K562 (cell line): ENCODE data around the gene TPO. TPM values are rescaled to one million over a fixed set of nuclear protein-coding genes. Genes with fewer than 3 reads are reported as not detected.

ENCODE experiments used
- ATAC-seq: fragments of 200-7000 bp; cut with Tn5 transposase; 3 replicates; pipeline ENCODE4 v1.9.1; 2020; ENCODE audit warnings: moderate library complexity
- BruUV-seq: library from RNA; stranded (reverse); fragments of 400-500 nt; replicated peaks from 2 replicates; lab custom pipeline; 2021; lab: Mats Ljungman, UMichigan
- CTCF ChIA-PET: fragments of 300-600 bp; formaldehyde crosslinking; extraction: SDS; loops from one replicate; lab custom pipeline; 2021; ENCODE audit warnings: low intra/inter-chr PET ratio; lab: Yijun Ruan, JAX
- POLR2A ChIA-PET: fragments of 300-600, 350-650 bp; sonication (Branson Sonifier 250); formaldehyde crosslinking; extraction: SDS; loops from one replicate; lab custom pipeline; 2021; ENCODE audit warnings: antibody characterized with exemption, inconsistent platforms; lab: Yijun Ruan, JAX
- DNase-seq, 4 experiments: peaks; one replicate each; pipeline versions ENCODE4 v3.0.0 to v3.0.0-alpha.2; 2011 to 2018; ENCODE audit warnings: low spot score in 3 of 4, mixed read lengths in 3 of 4; ENCODE audit errors: extremely low read depth in 1 of 4
- FAIRE-seq: peaks from 2 replicates; lab custom pipeline; 2011; peaks lifted over from hg19 to GRCh38; lab: Jason Lieb, UNC
- H2AFZ ChIP-seq: 2 replicates; pipeline ENCODE4 v1.6.0; 2011; ENCODE audit warnings: low read depth, low read length, control low read depth, inconsistent platforms
- H3K27ac ChIP-seq: fragments of 200-600 bp; 3 replicates; pipeline ENCODE4 v1.8.0; 2011; ENCODE audit warnings: low read depth, mild to moderate bottlenecking, control low read depth, inconsistent platforms, low read length, moderate library complexity, mixed read lengths; ENCODE audit errors: extremely low read depth
- H3K27me3 ChIP-seq, 2 experiments: fragments of 300-600 bp in 1 of 2; 2 replicates in 1 of 2; 3 replicates in 1 of 2; pipeline versions ENCODE4 v1.6.0 to v1.8.0; 2011; ENCODE audit warnings: inconsistent platforms in 2 of 2, low read length in 2 of 2, mild to moderate bottlenecking in 1 of 2, mixed read lengths in 1 of 2, moderate library complexity in 1 of 2; ENCODE audit not compliant: control insufficient read depth in 2 of 2, insufficient read depth in 2 of 2
- H3K36me3 ChIP-seq: fragments of 300-600 bp; 3 replicates; pipeline ENCODE4 v1.8.0; 2011; ENCODE audit warnings: mild to moderate bottlenecking, low read length, inconsistent platforms; ENCODE audit not compliant: control insufficient read depth, insufficient read depth
- H3K4me1 ChIP-seq, 2 experiments: fragments of 200-600 bp in 1 of 2; replicated peaks in 1 of 2; 2 replicates in 1 of 2; 3 replicates in 1 of 2; pipeline versions ENCODE4 v1.5.1 to v1.8.0; 2011; ENCODE audit warnings: inconsistent platforms in 2 of 2, low read length in 2 of 2, mild to moderate bottlenecking in 1 of 2, mixed read lengths in 1 of 2, moderate library complexity in 1 of 2; ENCODE audit not compliant: control insufficient read depth in 2 of 2, insufficient read depth in 2 of 2
- H3K4me2 ChIP-seq: 2 replicates; pipeline ENCODE4 v1.6.1; 2011; ENCODE audit warnings: low read length, control low read depth, inconsistent platforms, mixed read lengths; ENCODE audit not compliant: insufficient read depth
- H3K4me3 ChIP-seq: fragments of 200-600 bp; sonication (generic), shearing (Covaris generic); 2 replicates; pipeline ENCODE4 v1.5.1; 2016; ENCODE audit warnings: control low read depth, inconsistent platforms
- H3K79me2 ChIP-seq: fragments of 200-600 bp; 3 replicates; pipeline ENCODE4 v1.8.0; 2011; ENCODE audit warnings: low read length, inconsistent platforms; ENCODE audit not compliant: control insufficient read depth, insufficient read depth
- H3K9ac ChIP-seq, 2 experiments: 2 replicates each; pipeline versions ENCODE4 v1.6.0 to v1.6.1; 2011; ENCODE audit warnings: low read depth in 2 of 2, low read length in 2 of 2, control low read depth in 1 of 2, inconsistent platforms in 1 of 2, mild to moderate bottlenecking in 1 of 2, mixed read lengths in 1 of 2; ENCODE audit not compliant: insufficient read depth in 1 of 2
- H3K9me1 ChIP-seq: one replicate; pipeline ENCODE4 v1.6.0; 2011; ENCODE audit warnings: inconsistent platforms, mild to moderate bottlenecking, low read length, moderate library complexity; ENCODE audit not compliant: control insufficient read depth, insufficient read depth
- H3K9me3 ChIP-seq: replicated peaks from 2 replicates; pipeline ENCODE4 v1.5.1; 2011; ENCODE audit warnings: low read depth, low read length, inconsistent platforms; ENCODE audit not compliant: control insufficient read depth, insufficient read depth
- H4K20me1 ChIP-seq: replicated peaks from 2 replicates; pipeline ENCODE4 v1.6.1; 2011; ENCODE audit warnings: low read length, inconsistent platforms, mixed read lengths; ENCODE audit not compliant: control insufficient read depth, insufficient read depth
- CBX8 ChIP-seq: fragments of 200-600 bp; sonication (generic); IDR thresholded peaks from 2 replicates; pipeline ENCODE4 v1.6.1; 2012; ENCODE audit warnings: borderline replicate concordance, mixed run types, low read depth, mild to moderate bottlenecking, moderate library complexity, mixed read lengths, low read length, control low read depth, inconsistent platforms; ENCODE audit not compliant: poor library complexity, severe bottlenecking; ENCODE audit errors: extremely low read depth
- MEF2A ChIP-seq: IDR thresholded peaks from 2 replicates; pipeline ENCODE4 v1.6.1; 2011; ENCODE audit warnings: low read depth, mild to moderate bottlenecking, low read length, moderate library complexity; ENCODE audit not compliant: control insufficient read depth
- MTA1 ChIP-seq: fragments of 450-650 bp; IDR thresholded peaks from 2 replicates; pipeline ENCODE4 v1.6.1; 2017; ENCODE audit warnings: borderline replicate concordance
- NFIC ChIP-seq: fragments of 450-650 bp; IDR thresholded peaks from 2 replicates; pipeline ENCODE4 v1.6.1; 2017; ENCODE audit warnings: mild to moderate bottlenecking, inconsistent platforms
- PRMT5 ChIP-seq: sonication (generic); formaldehyde crosslinking; IDR thresholded peaks from 2 replicates; pipeline ENCODE4 v1.5.0; 2020; ENCODE audit warnings: missing genetic modification reagents
- PRPF4 ChIP-seq: fragments of 200-400 bp; formaldehyde crosslinking; IDR thresholded peaks from one replicate; pipeline ENCODE4 v1.6.1; 2017; ENCODE audit warnings: low read length, low read depth, mild to moderate bottlenecking; ENCODE audit not compliant: insufficient read depth, poor library complexity, severe bottlenecking
- ZNF695 ChIP-seq: fragments of 450-650 bp; formaldehyde crosslinking; IDR thresholded peaks from 2 replicates; pipeline ENCODE4 v1.4.0; 2020; ENCODE audit warnings: mild to moderate bottlenecking, moderate library complexity
- WGBS: fragments of 100-300 bp; shearing (Covaris generic); methylation state at CpG from one replicate; pipeline ENCODE4 v1.1.6; 2016; ENCODE audit warnings: low coverage, mixed read lengths; ENCODE audit not compliant: insufficient coverage; ENCODE audit errors: missing lambda C conversion rate; 5-methylcytosine and 5-hydroxymethylcytosine counted together
- in situ Hi-C: fragments of 300-500 bp; cut with MboI; formaldehyde crosslinking; loops from 4 replicates; pipeline ENCODE4 v1.15.0; 2018; ENCODE audit warnings: inconsistent platforms, mixed read lengths
- intact Hi-C: fragments of 100-400 bp; cut with micrococcal nuclease; formaldehyde crosslinking; loops from 2 replicates; pipeline ENCODE4 v1.14.2; 2022
- polyA plus RNA-seq, 8 experiments: library from polyadenylated mRNA; depleted of rRNA in 4 of 8; stranded (reverse) in 5 of 8; unstranded in 3 of 8; fragments of >200 nt; fragmentation: Nextera tagmentation in 2 of 8; fragmentation: Illumina TruSeq in 1 of 8; extraction: Ambion mirVana in 2 of 8; extraction: Trizol in 1 of 8; gene quantifications; 2 replicates each; pipeline versions ENCODE4 v1.2.1 to v1.2.3, GENCODE V29; 2011 to 2014; ENCODE audit warnings: inconsistent platforms in 1 of 8, missing spikeins in 1 of 8
- total RNA-seq, 7 experiments: library from RNA; depleted of rRNA in 6 of 7; stranded (reverse); fragments of >200 nt in 6 of 7; fragmentation: Illumina TruSeq in 2 of 7; extraction: Trizol in 2 of 7; gene quantifications; 2 replicates each; pipeline versions ENCODE4 v1.2.1 to v1.2.3, GENCODE V29; 2011 to 2021; ENCODE audit warnings: low replicate concordance in 1 of 7

TPO gene
- total and polyA plus RNA-seq, 9 of the 15 experiments (the other 6 are each of a cell fraction or from before 2014, with no cell fraction given): not detected

DNA sequence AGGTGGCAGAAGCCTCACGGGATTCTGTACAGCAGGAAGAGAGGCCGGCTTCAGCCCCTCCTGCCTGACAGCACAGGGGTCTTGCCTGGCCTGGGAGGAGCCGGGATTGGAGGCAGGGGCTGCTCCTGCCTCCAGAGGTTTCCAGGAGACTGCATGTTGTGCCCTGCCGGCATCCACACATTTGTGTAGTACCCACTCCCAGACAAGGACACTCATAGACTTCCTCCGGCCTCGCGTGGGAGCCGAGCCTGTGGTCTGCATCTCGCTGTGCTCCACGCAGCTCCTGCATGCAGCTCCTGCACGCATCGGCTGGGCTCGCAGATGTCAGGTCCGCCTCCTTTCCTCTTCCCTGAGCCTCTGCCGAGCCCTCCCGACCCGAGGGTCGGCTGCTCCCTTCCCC is 34.7 kb downstream of the TPO start:
- DNase-seq (no peak), ATAC-seq (no peak)
- intact Hi-C loops: no loop called here
- H3K4me3 ChIP-seq: no peak overlapping the region
- BruUV-seq: no TSS peak
- no peaks in the 10 kb centered on the region for H3K9me1 ChIP-seq
- TF ChIP-seq MTA1 (no peak), ZNF695 (no peak), MEF2A (no peak), CBX8 (no peak), PRPF4 (no peak), PRMT5 (no peak), NFIC (no peak)
- TF ChIP-seq, all 486 proteins: peak for 0
- H3K4me1 ChIP-seq: no peaks in the 10 kb centered on the region
- peaks cover 7 to 20% of the 10 kb centered on the region in 2 experiments; a peak in 3 of 5 replicates for H3K27me3 ChIP-seq
- in situ Hi-C loops: no loop called here
- H3K27ac ChIP-seq: no peak overlapping the region
- H2AFZ ChIP-seq: no peak overlapping the region
- 0% methylated on average over 12 of the region's 18 CpGs for WGBS
- no peaks in the 10 kb centered on the region for H3K9me3 ChIP-seq
- no peaks in the 10 kb centered on the region for H3K79me2 ChIP-seq
- no peaks in the 10 kb centered on the region for H3K36me3 ChIP-seq
- CTCF ChIA-PET: no interaction called here
- H3K4me2 ChIP-seq: no peak overlapping the region
- no peak for FAIRE-seq
- H4K20me1 ChIP-seq: no peaks in the 10 kb centered on the region
- POLR2A ChIA-PET: no interaction called here
- no peak overlapping the region for H3K9ac ChIP-seq
